Large intestine (tissue), 3 donors: Measurements from ENCODE around the gene PASD1. TPM values are rescaled to one million over a fixed set of nuclear protein-coding genes. Genes with fewer than 3 reads are reported as not detected.

Experiments used
- DNase-seq, 2 donors: peaks; one replicate each; pipeline versions ENCODE4 v3.0.0 to v3.0.0-alpha.2; 2013
- H3K27ac ChIP-seq: one replicate; pipeline ENCODE4 v1.5.1; 2013; ENCODE audit warnings: low read length
- H3K27me3 ChIP-seq: 2 replicates; pipeline ENCODE4 v1.6.1; 2013; ENCODE audit warnings: low read length; ENCODE audit not compliant: control insufficient read depth, insufficient read depth
- H3K36me3 ChIP-seq: 2 replicates; pipeline ENCODE4 v1.6.1; 2013; ENCODE audit warnings: low read length; ENCODE audit not compliant: control insufficient read depth, insufficient read depth
- H3K4me1 ChIP-seq: one replicate; pipeline ENCODE4 v1.6.1; 2013; ENCODE audit warnings: low read length; ENCODE audit not compliant: control insufficient read depth, insufficient read depth
- H3K4me3 ChIP-seq: one replicate; pipeline ENCODE4 v1.5.1; 2013; ENCODE audit warnings: low read length
- H3K9me3 ChIP-seq: one replicate; pipeline ENCODE4 v1.6.1; 2013; ENCODE audit warnings: mild to moderate bottlenecking, low read depth, low read length, moderate library complexity; ENCODE audit not compliant: control insufficient read depth
- WGBS: methylation state at CpG from one replicate; pipeline ENCODE4 v1.1.5; 2013; ENCODE audit warnings: low lambda C conversion rate; ENCODE audit not compliant: insufficient coverage; 5-methylcytosine and 5-hydroxymethylcytosine counted together
- polyA plus RNA-seq: library from polyadenylated mRNA; unstranded; fragments of 120-200 nt; gene quantifications from one replicate; pipeline ENCODE4 v1.2.1, GENCODE V29; 2013

PASD1 gene
- polyA plus RNA-seq, 1 donor, result not detected

DNA sequence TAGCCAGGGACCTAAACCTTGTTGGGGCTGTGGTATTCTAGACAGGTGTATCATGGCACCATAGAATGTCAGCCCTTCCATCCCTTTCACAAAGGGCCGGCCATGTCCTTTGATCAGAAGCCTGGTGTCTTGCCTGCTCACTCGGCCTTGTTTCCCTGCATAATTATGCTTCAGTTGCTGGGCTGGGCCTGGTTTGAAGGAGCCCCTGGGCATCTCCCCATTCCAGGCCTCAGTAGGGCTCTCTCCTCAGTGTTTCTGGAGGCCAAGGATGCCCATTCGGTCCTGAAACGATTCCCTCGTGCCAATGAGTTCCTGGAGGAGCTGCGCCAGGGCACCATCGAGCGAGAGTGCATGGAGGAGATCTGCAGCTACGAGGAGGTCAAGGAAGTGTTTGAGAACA, 136.3 kb downstream of the PASD1 start:
- no peak for DNase-seq
- no peaks in the 10 kb centered on the region for H3K9me3 ChIP-seq
- no peak overlapping the region for H3K27ac ChIP-seq
- H3K27me3 ChIP-seq, result peaks cover 7% of the 10 kb centered on the region
- H3K4me1 ChIP-seq, result no peaks in the 10 kb centered on the region
- no CpG with 5 or more reads among the region's 9 CpGs for WGBS
- H3K4me3 ChIP-seq, result no peak overlapping the region
- no peaks in the 10 kb centered on the region for H3K36me3 ChIP-seq

DNA sequence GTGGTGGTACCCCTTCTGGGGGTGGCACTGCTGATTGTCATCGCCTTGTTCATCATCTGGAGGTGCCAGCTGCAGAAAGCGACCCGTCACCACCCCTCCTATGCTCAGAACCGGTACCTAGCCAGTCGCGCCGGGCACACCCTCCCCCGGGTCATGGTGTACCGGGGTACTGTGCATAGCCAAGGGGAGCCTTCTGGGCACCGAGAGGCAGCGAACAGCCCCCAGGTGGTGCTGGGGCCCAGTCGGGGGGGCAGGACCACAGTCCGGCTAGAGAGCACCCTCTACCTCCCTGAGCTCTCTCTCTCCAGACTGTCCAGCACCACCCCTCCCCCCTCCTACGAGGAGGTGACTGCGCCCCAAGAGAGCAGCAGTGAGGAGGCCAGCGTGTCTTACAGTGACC, 137.1 kb downstream of the PASD1 start:
- Histone ChIP-seq H3K36me3 (no peaks in the 10 kb centered on the region), H3K9me3 (no peaks in the 10 kb centered on the region), H3K27me3 (peaks cover 5% of the 10 kb centered on the region), H3K4me1 (no peaks in the 10 kb centered on the region), H3K27ac (no peak overlapping the region), H3K4me3 (no peak overlapping the region)
- no peak for DNase-seq
- no CpG with 5 or more reads among the region's 16 CpGs for WGBS

GRCh38 chrX:151701071-151701470, 137.6 kb downstream of the PASD1 start:
- Histone ChIP-seq H3K9me3 (no peaks in the 10 kb centered on the region), H3K4me1 (no peaks in the 10 kb centered on the region), H3K27ac (no peak overlapping the region), H3K4me3 (no peak overlapping the region), H3K36me3 (no peaks in the 10 kb centered on the region), H3K27me3 (peaks cover under 1% of the 10 kb centered on the region)
- WGBS, result no CpG with 5 or more reads among the region's 4 CpGs
- no peak for DNase-seq

DNA sequence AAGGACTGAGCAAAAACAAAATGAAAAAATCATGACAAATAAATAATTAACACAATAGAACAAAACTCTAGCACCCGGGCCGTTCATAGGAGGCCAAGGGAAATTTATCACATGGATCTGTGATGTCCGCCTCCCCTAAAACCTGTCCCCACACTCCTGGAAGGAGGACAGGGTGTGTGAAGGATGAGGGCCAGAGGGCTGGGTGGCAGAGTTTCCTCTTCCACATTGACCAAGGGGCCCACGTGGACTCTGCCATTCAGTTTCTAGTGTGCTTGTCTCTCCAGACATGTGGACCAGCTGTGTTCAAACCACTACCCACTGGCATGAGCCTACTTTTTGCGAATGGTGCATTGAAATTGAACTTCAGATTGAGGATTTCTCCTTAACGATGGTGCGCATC, 138.1 kb downstream of the PASD1 start:
- no peaks in the 10 kb centered on the region for H3K9me3 ChIP-seq
- no peaks in the 10 kb centered on the region for H3K36me3 ChIP-seq
- H3K4me1 ChIP-seq, result no peaks in the 10 kb centered on the region
- no peak overlapping the region for H3K4me3 ChIP-seq
- no peaks in the 10 kb centered on the region for H3K27me3 ChIP-seq
- no peak for DNase-seq
- no CpG with 5 or more reads among the region's 7 CpGs for WGBS
- H3K27ac ChIP-seq, result no peak overlapping the region

DNA sequence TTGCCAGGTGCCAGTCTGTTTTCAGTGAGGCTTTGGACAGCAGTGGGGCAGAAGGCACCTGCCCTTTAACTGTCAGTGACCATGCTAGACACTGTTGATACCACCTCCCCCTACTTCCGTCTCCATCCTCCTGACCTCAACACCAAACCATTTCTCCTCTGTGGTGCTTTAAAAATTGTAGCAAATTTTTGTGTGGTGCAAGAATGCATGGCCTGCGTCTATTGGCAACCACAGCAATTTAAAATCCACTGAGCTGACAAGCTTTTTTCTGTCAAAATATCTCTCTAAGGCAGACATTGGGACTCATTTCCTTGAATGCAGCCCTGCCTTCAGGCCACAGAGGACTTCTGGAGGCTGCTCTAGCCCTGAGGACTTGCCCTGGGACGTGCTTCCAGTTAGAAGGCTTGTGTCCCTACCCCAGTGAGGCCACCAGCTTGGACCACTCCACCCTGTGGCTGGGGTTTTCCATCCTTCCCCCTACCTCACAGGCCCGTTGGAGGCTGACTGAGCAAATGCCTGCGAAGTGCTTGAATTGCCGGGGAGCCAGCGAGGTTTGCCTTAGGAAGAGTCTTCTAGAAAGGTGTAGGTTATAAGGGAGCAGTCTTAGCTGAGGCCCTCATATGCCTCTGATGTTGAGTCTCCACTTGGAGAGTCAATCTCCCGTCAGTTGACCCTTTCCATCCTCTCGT, 138.7 kb downstream of the PASD1 start:
- WGBS, result no CpG with 5 or more reads among the region's 9 CpGs
- Histone ChIP-seq H3K4me3 (no peak overlapping the region), H3K27me3 (no peaks in the 10 kb centered on the region), H3K4me1 (no peaks in the 10 kb centered on the region), H3K9me3 (no peaks in the 10 kb centered on the region), H3K27ac (no peak overlapping the region), H3K36me3 (no peaks in the 10 kb centered on the region)
- DNase-seq, result no peak

DNA sequence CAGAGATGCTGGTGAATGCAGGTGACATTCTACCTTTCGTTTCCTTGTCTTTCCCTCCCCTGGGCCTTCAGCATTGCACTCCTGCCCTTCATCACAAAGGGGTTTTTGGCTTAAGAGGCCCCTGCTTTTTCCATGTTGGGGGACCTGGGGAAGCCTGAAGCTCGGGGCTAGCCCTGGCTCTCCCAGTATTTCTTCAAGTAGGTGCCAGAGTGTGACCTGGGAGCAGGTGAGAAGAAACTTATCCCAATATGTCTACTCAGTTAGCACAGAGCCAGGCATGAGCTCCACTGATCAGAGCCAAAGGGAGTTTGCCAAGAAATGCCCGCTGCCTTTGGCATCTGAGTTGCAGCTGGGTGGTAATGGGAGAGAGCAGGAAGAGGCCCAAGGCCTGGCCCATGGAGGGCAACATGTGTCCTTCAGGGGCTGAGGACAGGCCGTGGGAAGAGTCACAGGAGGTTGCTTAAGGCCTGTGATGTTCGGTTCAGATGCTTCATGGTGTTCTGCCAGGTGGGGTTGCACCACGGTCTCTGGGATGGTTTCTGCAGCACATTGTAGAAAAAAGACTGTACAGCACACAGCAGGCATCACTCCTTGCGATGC, 139.4 kb downstream of the PASD1 start:
- Histone ChIP-seq H3K27me3 (no peaks in the 10 kb centered on the region), H3K9me3 (no peaks in the 10 kb centered on the region), H3K36me3 (no peaks in the 10 kb centered on the region), H3K4me3 (no peak overlapping the region), H3K27ac (no peak overlapping the region), H3K4me1 (no peaks in the 10 kb centered on the region)
- WGBS, result no CpG with 5 or more reads among the region's 7 CpGs
- no peak for DNase-seq

GRCh38 chrX:151703487-151703886, 140.0 kb downstream of the PASD1 start:
- no peaks in the 10 kb centered on the region for H3K9me3 ChIP-seq
- no peak for DNase-seq
- WGBS, result no CpG with 5 or more reads among the region's 7 CpGs

DNA sequence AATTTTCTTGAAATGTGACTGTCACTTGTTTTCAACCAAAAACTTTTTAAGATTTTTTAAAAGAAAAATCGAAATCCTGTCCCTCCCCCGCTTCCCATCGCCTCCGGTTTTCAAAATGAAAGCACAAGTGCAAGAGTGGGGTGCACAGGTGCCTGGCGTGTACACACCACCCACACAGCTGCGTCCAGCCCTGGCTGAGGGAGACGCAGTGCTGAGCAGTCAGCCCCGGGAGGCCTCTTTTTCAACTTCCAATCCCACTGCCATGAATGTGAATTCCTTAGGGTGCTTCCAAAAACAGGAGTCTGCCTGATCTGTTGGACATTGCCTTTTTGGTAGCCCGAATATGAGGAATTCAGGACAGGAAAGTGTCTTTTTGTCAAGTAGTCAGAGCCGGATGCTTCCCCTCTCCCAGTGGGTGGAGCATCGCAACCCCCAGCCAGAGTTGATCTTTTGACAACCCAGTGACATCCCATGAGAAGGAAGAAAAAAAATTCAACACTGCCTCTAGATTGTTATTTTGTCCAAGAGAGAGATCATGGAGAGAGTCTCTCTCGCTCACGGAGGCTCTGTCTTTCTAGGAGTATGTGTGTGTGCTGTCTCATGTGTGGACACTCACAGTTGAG, 140.7 kb downstream of the PASD1 start:
- Histone ChIP-seq H3K4me3 (no peak overlapping the region), H3K27ac (no peak overlapping the region), H3K36me3 (no peaks in the 10 kb centered on the region), H3K9me3 (no peaks in the 10 kb centered on the region), H3K4me1 (no peaks in the 10 kb centered on the region), H3K27me3 (no peaks in the 10 kb centered on the region)
- no CpG with 5 or more reads among the region's 13 CpGs for WGBS
- no peak for DNase-seq

More at GRCh38 chrX:151703487-151703886, 140.0 kb downstream of the PASD1 start:
- H3K27ac ChIP-seq, result no peak overlapping the region
- no peaks in the 10 kb centered on the region for H3K27me3 ChIP-seq
- H3K36me3 ChIP-seq, result no peaks in the 10 kb centered on the region
- no peak overlapping the region for H3K4me3 ChIP-seq
- no peaks in the 10 kb centered on the region for H3K4me1 ChIP-seq

GRCh38 chrX:151708821-151709220, 145.3 kb downstream of the PASD1 start:
- no peaks in the 10 kb centered on the region for H3K4me1 ChIP-seq
- DNase-seq, result no peak
- no CpG with 5 or more reads among the region's 7 CpGs for WGBS

DNA sequence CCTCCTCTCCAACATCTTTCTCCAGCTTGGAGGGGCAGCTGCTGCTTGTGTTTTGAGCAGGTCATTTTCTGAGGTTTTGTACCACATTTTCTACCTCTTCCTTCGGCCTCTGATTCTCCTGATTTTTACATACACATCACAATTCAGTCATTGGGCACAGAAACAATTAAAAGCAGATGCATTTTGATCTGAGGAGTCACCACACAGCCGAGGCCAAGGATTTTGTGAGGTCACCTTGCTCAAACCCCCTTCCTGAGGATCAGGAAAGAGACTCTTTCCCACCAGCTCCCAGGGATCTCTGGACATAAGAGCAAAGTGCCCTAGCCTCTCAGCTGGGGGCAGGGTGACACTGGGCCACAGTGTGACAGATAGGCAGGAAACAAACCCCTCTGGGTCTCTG, 147.0 kb downstream of the PASD1 start:
- no peaks in the 10 kb centered on the region for H3K9me3 ChIP-seq
- DNase-seq, result no peak
- no peaks in the 10 kb centered on the region for H3K36me3 ChIP-seq
- no peaks in the 10 kb centered on the region for H3K4me1 ChIP-seq
- WGBS, result no CpG with 5 or more reads among the region's 2 CpGs
- H3K27ac ChIP-seq, result no peak overlapping the region
- no peak overlapping the region for H3K4me3 ChIP-seq
- H3K27me3 ChIP-seq, result no peaks in the 10 kb centered on the region

More at GRCh38 chrX:151708821-151709220, 145.3 kb downstream of the PASD1 start:
- H3K27ac ChIP-seq, result no peak overlapping the region
- H3K9me3 ChIP-seq, result no peaks in the 10 kb centered on the region
- H3K4me3 ChIP-seq, result no peak overlapping the region
- H3K27me3 ChIP-seq, result no peaks in the 10 kb centered on the region
- no peaks in the 10 kb centered on the region for H3K36me3 ChIP-seq
